ENCODE measurements around the gene ABCF2.

ABCF2 gene

GRCh38 chr7:151211155-151211772 is 15.7 kb downstream of the ABCF2 start:
- Histone ChIP-seq H3K27ac (ENCODE audit: insufficient read depth in 1 of 2, low read depth in 1 of 2, low read length in 2 of 2, poor library complexity in 1 of 2, severe bottlenecking in 2 of 2) (no peak overlapping the region), H3K27me3 (replicated peaks in 2 of 5; ENCODE audit: control insufficient read depth in 4 of 5, insufficient read depth in 5 of 5, low read length in 4 of 5) (no peaks in the 10 kb centered on the region), H3K4me3 (ENCODE audit: control insufficient read depth in 1 of 7, extremely low read depth in 1 of 7, insufficient read depth in 4 of 7, low read depth in 2 of 7, low read length in 6 of 7) (no peak overlapping the region), H3K9me3 (ENCODE audit: control extremely low read depth in 1 of 5, control insufficient read depth in 4 of 5, insufficient read depth in 2 of 5, low read depth in 1 of 5, low read length in 4 of 5) (no peaks in the 10 kb centered on the region), H3K4me1 (ENCODE audit: control extremely low read depth in 1 of 4, control insufficient read depth in 4 of 4, insufficient read depth in 4 of 4, low read length in 3 of 4) (peaks cover 8 to 27% (median 21%) of the 10 kb centered on the region in 4 experiments), H3K36me3 (ENCODE audit: control insufficient read depth in 4 of 4, insufficient read depth in 4 of 4, low read length in 3 of 4) (peaks cover 13 to 48% (median 30%) of the 10 kb centered on the region in 4 experiments)
- ChIA-PET CTCF (interaction anchor here (1.2 to 5.2 kb wide), 4 partner anchors 13 to 42 kb away, joined by 3 to 39 read pairs (median 6); partner anchors contain the start of gene ABCF2), POLR2A (no interaction called here)
- DNase-seq: no peak
- 100% methylated on average over 1 of the region's 3 CpGs for WGBS (ENCODE audit: insufficient coverage)

GRCh38 chr7:151210087-151210854 is 16.7 kb downstream of the ABCF2 start, which contains the start of gene H2BK1:
Gene H2BK1 (minus strand): TSS chr7:151210488. CDS start chr7:151210318, 170 bp downstream.
- WGBS (ENCODE audit: insufficient coverage): 98% methylated on average over 10 of the region's 17 CpGs
- H3K9me3 ChIP-seq (ENCODE audit: control extremely low read depth in 1 of 5, control insufficient read depth in 4 of 5, insufficient read depth in 2 of 5, low read depth in 1 of 5, low read length in 4 of 5): no peaks in the 10 kb centered on the region
- POLR2A ChIA-PET: no interaction called here
- H3K4me1 ChIP-seq (ENCODE audit: control extremely low read depth in 1 of 4, control insufficient read depth in 4 of 4, insufficient read depth in 4 of 4, low read length in 3 of 4): peaks cover 8 to 33% (median 26%) of the 10 kb centered on the region in 4 experiments
- no peak for DNase-seq
- no peak within 1 kb of the TSS for H3K27ac ChIP-seq (ENCODE audit: insufficient read depth in 1 of 2, low read depth in 1 of 2, low read length in 2 of 2, poor library complexity in 1 of 2, severe bottlenecking in 2 of 2)
- H3K36me3 ChIP-seq (ENCODE audit: control insufficient read depth in 4 of 4, insufficient read depth in 4 of 4, low read length in 3 of 4): peaks cover 8 to 38% (median 21%) of the 10 kb centered on the region in 4 experiments
- CTCF ChIA-PET: interaction anchor here (2.1 kb wide), 1 partner anchor 34 kb away, joined by 8 read pairs; no protein-coding TSS in a partner anchor
- peaks cover 0 to 5% (median 0%) of the 10 kb centered on the region in 5 experiments for H3K27me3 ChIP-seq (replicated peaks in 2 of 5; ENCODE audit: control insufficient read depth in 4 of 5, insufficient read depth in 5 of 5, low read length in 4 of 5)
- H3K4me3 ChIP-seq (ENCODE audit: control insufficient read depth in 1 of 7, extremely low read depth in 1 of 7, insufficient read depth in 4 of 7, low read depth in 2 of 7, low read length in 6 of 7): no peak within 1 kb of the TSS

DNA sequence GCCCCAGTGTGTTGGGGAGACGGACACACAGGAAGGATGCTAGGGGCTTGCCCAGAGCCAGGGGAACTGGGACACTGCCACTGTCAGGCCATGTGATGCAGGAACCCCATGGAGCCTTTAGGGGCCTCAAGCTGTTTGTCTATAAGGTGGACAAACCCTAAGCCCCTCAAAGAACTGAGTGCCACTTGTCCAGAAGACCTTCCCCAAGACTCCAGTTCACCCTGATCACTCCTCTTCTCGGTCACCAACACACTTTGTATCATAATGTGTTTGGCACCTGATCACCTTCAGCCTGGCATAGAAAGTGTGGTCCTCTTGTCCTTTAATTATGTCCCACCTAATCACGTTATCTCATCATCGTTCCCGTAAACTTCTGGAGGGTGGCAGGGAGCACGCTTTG is 17.4 kb downstream of the ABCF2 start:
- H3K4me1 ChIP-seq (ENCODE audit: control extremely low read depth in 1 of 4, control insufficient read depth in 4 of 4, insufficient read depth in 4 of 4, low read length in 3 of 4): peaks cover 8 to 35% (median 27%) of the 10 kb centered on the region in 4 experiments
- H3K36me3 ChIP-seq (ENCODE audit: control insufficient read depth in 4 of 4, insufficient read depth in 4 of 4, low read length in 3 of 4): peaks cover 4 to 31% (median 16%) of the 10 kb centered on the region in 4 experiments
- CTCF ChIA-PET: no interaction called here
- POLR2A ChIA-PET: no interaction called here
- peaks cover 0 to 11% (median 2%) of the 10 kb centered on the region in 5 experiments for H3K27me3 ChIP-seq (replicated peaks in 2 of 5; ENCODE audit: control insufficient read depth in 4 of 5, insufficient read depth in 5 of 5, low read length in 4 of 5)
- WGBS (ENCODE audit: insufficient coverage): 96% methylated on average over 6 of the region's 6 CpGs
- H3K4me3 ChIP-seq (ENCODE audit: control insufficient read depth in 1 of 7, extremely low read depth in 1 of 7, insufficient read depth in 4 of 7, low read depth in 2 of 7, low read length in 6 of 7): no peak overlapping the region
- no peaks in the 10 kb centered on the region for H3K9me3 ChIP-seq (ENCODE audit: control extremely low read depth in 1 of 5, control insufficient read depth in 4 of 5, insufficient read depth in 2 of 5, low read depth in 1 of 5, low read length in 4 of 5)
- H3K27ac ChIP-seq (ENCODE audit: insufficient read depth in 1 of 2, low read depth in 1 of 2, low read length in 2 of 2, poor library complexity in 1 of 2, severe bottlenecking in 2 of 2): no peak overlapping the region
- DNase-seq: no peak

DNA sequence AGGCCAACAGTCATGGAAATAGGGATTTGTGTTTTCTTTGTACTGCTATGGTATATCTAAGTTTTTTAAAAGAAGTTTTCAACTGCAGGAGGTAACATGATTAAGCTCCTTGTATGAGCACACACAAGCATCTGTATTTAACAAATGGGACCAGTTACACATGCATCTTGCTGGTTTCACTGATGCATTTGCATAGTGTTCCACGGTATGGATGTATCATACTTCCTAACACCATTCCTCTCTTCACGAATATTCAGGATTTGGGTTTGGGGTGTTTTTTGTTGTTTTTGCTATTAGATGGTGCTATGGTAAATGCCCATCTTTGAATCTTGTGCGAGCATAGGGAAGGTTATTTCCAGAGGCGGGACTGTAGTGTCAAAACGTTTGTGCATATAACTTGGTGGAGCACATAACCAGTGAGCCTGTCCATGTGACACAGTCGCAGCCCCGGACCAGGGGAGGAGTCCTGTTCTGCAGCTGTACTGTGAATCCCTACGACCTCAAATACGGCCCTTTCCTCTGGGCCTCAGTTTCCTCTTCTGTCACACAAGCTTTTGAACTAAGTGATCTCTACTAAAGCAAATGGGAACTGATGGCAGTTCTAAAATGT is 18.6 kb downstream of the ABCF2 start:
- CTCF ChIA-PET: interaction anchor here (1.1 to 4.8 kb wide), 6 partner anchors 11 to 35 kb away, joined by 3 to 37 read pairs (median 5); partner anchors contain the start of genes ABCF2 and CHPF2
- no peaks in the 10 kb centered on the region for H3K9me3 ChIP-seq (ENCODE audit: control extremely low read depth in 1 of 5, control insufficient read depth in 4 of 5, insufficient read depth in 2 of 5, low read depth in 1 of 5, low read length in 4 of 5)
- no peak for DNase-seq
- peaks cover 8 to 35% (median 27%) of the 10 kb centered on the region in 4 experiments for H3K4me1 ChIP-seq (ENCODE audit: control extremely low read depth in 1 of 4, control insufficient read depth in 4 of 4, insufficient read depth in 4 of 4, low read length in 3 of 4)
- peaks cover 0 to 19% (median 7%) of the 10 kb centered on the region in 4 experiments for H3K36me3 ChIP-seq (ENCODE audit: control insufficient read depth in 4 of 4, insufficient read depth in 4 of 4, low read length in 3 of 4)
- 91% methylated on average over 7 of the region's 9 CpGs for WGBS (ENCODE audit: insufficient coverage)
- H3K27ac ChIP-seq (ENCODE audit: insufficient read depth in 1 of 2, low read depth in 1 of 2, low read length in 2 of 2, poor library complexity in 1 of 2, severe bottlenecking in 2 of 2): no peak overlapping the region
- no peak overlapping the region for H3K4me3 ChIP-seq (ENCODE audit: control insufficient read depth in 1 of 7, extremely low read depth in 1 of 7, insufficient read depth in 4 of 7, low read depth in 2 of 7, low read length in 6 of 7)
- POLR2A ChIA-PET: interaction anchor here (1.7 kb wide), 1 partner anchor 24 kb away, joined by 6 read pairs; the partner anchor contains the start of gene CHPF2
- H3K27me3 ChIP-seq (replicated peaks in 2 of 5; ENCODE audit: control insufficient read depth in 4 of 5, insufficient read depth in 5 of 5, low read length in 4 of 5): peaks cover 0 to 23% (median 4%) of the 10 kb centered on the region in 5 experiments

DNA sequence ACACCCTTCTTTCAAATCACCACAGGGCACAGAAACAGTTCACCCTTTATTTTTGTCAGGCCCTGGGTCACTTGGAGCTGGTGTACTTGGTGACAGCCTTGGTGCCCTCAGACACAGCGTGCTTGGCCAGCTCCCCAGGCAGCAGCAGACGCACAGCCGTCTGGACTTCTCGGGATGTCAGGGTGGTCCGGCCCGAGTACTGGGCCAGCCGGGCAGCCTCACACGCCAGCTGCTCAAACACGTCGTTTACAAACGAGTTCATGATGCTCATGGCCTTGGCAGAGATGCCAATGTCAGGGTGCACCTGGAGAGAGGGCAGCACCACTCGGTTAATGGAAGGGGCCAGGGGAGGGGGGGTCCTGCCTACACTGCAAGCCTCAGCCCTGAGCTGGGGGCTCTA is 19.2 kb downstream of the ABCF2 start:
- H3K9me3 ChIP-seq (ENCODE audit: control extremely low read depth in 1 of 5, control insufficient read depth in 4 of 5, insufficient read depth in 2 of 5, low read depth in 1 of 5, low read length in 4 of 5): no peaks in the 10 kb centered on the region
- H3K36me3 ChIP-seq (ENCODE audit: control insufficient read depth in 4 of 4, insufficient read depth in 4 of 4, low read length in 3 of 4): peaks cover 0 to 13% (median 5%) of the 10 kb centered on the region in 4 experiments
- peaks cover 8 to 35% (median 27%) of the 10 kb centered on the region in 4 experiments for H3K4me1 ChIP-seq (ENCODE audit: control extremely low read depth in 1 of 4, control insufficient read depth in 4 of 4, insufficient read depth in 4 of 4, low read length in 3 of 4)
- H3K27ac ChIP-seq (ENCODE audit: insufficient read depth in 1 of 2, low read depth in 1 of 2, low read length in 2 of 2, poor library complexity in 1 of 2, severe bottlenecking in 2 of 2): no peak overlapping the region
- POLR2A ChIA-PET: interaction anchor here (1.7 kb wide), 1 partner anchor 25 kb away, joined by 6 read pairs; the partner anchor contains the start of gene CHPF2
- no peak for DNase-seq
- CTCF ChIA-PET: interaction anchor here (1.1 to 4.8 kb wide), 9 partner anchors 12 to 145 kb away, joined by 3 to 37 read pairs (median 5); partner anchors contain the start of genes ABCF2 and CHPF2
- 81% methylated on average over 11 of the region's 12 CpGs for WGBS (ENCODE audit: insufficient coverage)
- H3K27me3 ChIP-seq (replicated peaks in 2 of 5; ENCODE audit: control insufficient read depth in 4 of 5, insufficient read depth in 5 of 5, low read length in 4 of 5): peaks cover 0 to 25% (median 4%) of the 10 kb centered on the region in 5 experiments
- H3K4me3 ChIP-seq (ENCODE audit: control insufficient read depth in 1 of 7, extremely low read depth in 1 of 7, insufficient read depth in 4 of 7, low read depth in 2 of 7, low read length in 6 of 7): peak overlapping the region in 2 of 7 experiments; percentile 5 to 65

- peak in 1 of 3 donors; percentile 75 for DNase-seq
These were observed 19.7 kb downstream of the ABCF2 start for GRCh38 chr7:151207315-151207714.

More at GRCh38 chr7:151207315-151207714, 19.7 kb downstream of the ABCF2 start:
- ChIA-PET POLR2A (interaction anchor here (0.6 to 1.7 kb wide), 3 partner anchors 17 to 25 kb away, joined by 3 to 6 read pairs (median 5); partner anchors contain the start of genes ABCF2 and CHPF2), CTCF (interaction anchor here (1.2 to 4.8 kb wide), 9 partner anchors 12 to 146 kb away, joined by 4 to 37 read pairs (median 5); partner anchors contain the start of gene CHPF2)
- H3K27me3 ChIP-seq (replicated peaks in 2 of 5; ENCODE audit: control insufficient read depth in 4 of 5, insufficient read depth in 5 of 5, low read length in 4 of 5): peaks cover 0 to 25% (median 4%) of the 10 kb centered on the region in 5 experiments
- H3K36me3 ChIP-seq (ENCODE audit: control insufficient read depth in 4 of 4, insufficient read depth in 4 of 4, low read length in 3 of 4): peaks cover 0 to 8% (median 2%) of the 10 kb centered on the region in 4 experiments
- 5% methylated on average over 9 of the region's 9 CpGs for WGBS (ENCODE audit: insufficient coverage)
- peak overlapping the region in 2 of 7 experiments; percentile 5 to 65 for H3K4me3 ChIP-seq (ENCODE audit: control insufficient read depth in 1 of 7, extremely low read depth in 1 of 7, insufficient read depth in 4 of 7, low read depth in 2 of 7, low read length in 6 of 7)
- H3K9me3 ChIP-seq (ENCODE audit: control extremely low read depth in 1 of 5, control insufficient read depth in 4 of 5, insufficient read depth in 2 of 5, low read depth in 1 of 5, low read length in 4 of 5): no peaks in the 10 kb centered on the region
- peaks cover 8 to 35% (median 27%) of the 10 kb centered on the region in 4 experiments for H3K4me1 ChIP-seq (ENCODE audit: control extremely low read depth in 1 of 4, control insufficient read depth in 4 of 4, insufficient read depth in 4 of 4, low read length in 3 of 4)
- no peak overlapping the region for H3K27ac ChIP-seq (ENCODE audit: insufficient read depth in 1 of 2, low read depth in 1 of 2, low read length in 2 of 2, poor library complexity in 1 of 2, severe bottlenecking in 2 of 2)

All from common myeloid progenitor, CD34-positive (primary cell).